ENCODE data around the gene VIPR1. TPM values are rescaled to one million over a fixed set of nuclear protein-coding genes. Genes with fewer than 3 reads are reported as not detected.

The VIPR1 gene
- total RNA-seq, 4 donors from 2014 or later: 3.6 to 94.6 (median 14.3) TPM

DNA sequence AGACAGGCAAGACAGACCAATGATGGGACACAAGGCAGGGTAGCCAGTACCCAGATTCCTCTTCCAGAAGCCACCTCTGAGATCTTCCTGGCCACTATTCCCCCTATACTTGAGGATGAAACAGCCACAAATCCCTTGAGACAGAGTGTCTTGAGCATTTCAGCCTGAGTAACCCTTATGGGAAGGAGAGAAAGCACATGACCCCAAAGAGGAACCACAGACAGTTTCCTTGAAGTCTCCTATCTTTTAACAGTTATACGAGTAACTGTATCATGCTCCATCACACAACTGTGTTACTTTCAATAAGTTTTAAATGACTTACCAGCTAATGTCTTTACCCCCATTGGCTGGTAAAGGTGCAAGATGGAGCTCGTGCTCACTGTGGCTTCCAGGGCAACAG, 9.3 kb downstream of the VIPR1 start:
- TF ChIP-seq, protein P1, sequence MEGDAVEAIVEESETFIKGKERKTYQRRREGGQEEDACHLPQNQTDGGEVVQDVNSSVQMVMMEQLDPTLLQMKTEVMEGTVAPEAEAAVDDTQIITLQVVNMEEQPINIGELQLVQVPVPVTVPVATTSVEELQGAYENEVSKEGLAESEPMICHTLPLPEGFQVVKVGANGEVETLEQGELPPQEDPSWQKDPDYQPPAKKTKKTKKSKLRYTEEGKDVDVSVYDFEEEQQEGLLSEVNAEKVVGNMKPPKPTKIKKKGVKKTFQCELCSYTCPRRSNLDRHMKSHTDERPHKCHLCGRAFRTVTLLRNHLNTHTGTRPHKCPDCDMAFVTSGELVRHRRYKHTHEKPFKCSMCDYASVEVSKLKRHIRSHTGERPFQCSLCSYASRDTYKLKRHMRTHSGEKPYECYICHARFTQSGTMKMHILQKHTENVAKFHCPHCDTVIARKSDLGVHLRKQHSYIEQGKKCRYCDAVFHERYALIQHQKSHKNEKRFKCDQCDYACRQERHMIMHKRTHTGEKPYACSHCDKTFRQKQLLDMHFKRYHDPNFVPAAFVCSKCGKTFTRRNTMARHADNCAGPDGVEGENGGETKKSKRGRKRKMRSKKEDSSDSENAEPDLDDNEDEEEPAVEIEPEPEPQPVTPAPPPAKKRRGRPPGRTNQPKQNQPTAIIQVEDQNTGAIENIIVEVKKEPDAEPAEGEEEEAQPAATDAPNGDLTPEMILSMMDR (IDR thresholded peaks at IDR 0.05; ENCODE audit: low read depth): no peak

DNA sequence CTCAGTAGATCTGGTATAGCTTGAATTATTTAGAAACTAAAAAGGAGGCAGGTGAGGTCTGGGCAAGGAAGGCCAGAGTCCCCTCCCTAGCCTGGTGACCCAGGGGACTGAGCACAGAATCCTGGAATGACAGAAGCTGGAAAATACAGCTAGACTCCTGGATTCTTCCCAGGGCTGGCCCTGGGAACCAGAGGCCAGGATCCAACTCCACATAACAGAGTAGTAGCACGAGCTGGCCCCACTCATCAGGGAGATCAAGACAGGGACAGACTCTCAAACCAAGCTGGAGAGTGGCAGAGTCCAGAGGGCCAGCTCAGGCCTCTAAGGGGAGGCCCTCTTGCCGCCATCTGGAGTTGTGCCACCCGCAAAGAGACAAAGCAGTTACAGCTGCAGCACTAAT, 10.7 kb downstream of the VIPR1 start:
- TF ChIP-seq, protein P1 (IDR thresholded peaks at IDR 0.05; ENCODE audit: low read depth): no peak

DNA sequence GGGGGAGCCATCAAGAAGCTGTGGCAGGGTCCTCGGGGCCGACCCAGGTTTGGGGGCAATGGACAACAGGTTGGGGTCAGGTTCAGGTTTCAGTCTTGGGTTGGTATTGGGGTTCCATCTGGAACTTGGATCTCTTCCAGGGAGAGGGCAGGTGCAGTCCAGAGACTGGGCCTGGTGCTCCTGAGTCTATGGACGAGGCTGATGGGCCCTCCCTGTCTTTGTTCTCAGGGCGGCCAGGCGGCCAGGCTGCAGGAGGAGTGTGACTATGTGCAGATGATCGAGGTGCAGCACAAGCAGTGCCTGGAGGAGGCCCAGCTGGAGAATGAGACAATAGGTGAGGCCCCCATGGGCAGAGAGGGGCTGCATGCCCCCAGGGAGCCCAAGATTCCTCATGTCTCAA, 11.1 kb downstream of the VIPR1 start:
- TF ChIP-seq, protein P1 (IDR thresholded peaks at IDR 0.05; ENCODE audit: low read depth): no peak

DNA sequence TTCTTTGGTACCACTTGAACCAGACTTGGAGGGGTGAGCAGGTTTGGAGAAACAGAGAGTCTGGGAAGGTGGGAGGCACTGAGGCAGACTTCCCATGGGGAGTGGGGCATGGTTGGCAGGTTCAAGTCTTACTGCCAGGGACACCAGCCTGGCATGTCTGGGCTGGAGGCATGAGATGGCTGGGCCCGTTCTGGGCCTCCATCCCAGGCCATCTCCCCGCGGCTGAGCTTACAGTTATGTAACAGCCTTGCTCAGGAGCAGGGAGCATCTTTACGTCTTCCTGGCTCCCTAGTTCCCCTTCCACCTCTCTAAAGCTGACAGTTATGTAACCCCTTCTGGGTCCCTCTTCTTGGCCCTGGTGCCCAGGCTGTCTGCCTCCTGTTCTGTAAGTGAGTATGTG, 12.4 kb downstream of the VIPR1 start:
- TF ChIP-seq, protein P1 (IDR thresholded peaks at IDR 0.05; ENCODE audit: low read depth): no peak

DNA sequence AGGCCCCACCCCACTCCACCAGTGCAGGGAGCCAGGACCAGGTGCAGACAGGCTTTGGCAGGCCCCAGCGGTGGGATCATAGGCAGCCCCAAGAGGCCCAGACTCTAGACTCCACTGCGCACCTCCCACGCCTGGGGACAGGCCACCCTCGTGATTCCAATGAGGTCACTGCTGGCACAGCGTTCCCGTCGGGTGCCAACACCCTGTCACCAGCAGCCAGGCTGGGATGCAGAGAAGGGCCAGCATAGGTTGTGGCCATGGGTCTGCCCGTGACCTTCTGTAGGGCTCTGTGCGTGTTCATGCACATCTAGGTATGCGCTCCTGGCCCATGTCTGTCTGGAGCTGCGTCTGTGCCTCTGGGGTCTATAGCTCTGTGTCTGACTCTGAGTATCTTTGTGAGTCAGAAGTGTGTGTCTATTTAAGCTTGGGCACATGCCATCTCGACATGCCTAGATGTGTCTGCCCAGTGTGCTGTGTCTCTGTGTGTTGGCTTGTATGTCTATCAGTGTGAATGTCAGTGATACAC, 13.0 kb downstream of the VIPR1 start:
- TF ChIP-seq, protein P1 (IDR thresholded peaks at IDR 0.05; ENCODE audit: low read depth): no peak

DNA sequence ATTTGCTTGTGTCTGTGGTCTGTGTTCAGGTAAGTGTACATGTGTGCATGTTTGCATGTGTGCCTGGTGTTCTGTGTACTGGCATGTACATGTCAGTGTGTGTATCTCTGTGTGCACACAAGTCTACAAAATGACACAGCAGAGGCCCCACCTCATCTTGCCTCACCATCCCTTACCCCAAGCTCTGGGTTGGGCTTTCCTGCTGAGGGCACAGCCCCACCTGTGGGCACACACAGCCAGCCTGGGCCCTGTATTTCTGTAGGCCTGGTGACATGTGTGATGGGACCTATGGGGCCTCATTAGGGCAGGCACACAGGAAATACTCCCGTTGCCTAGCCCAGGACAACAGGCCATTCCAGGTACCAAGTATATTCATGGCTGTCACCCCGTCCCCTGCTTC, 13.5 kb downstream of the VIPR1 start:
- TF ChIP-seq, protein P1 (IDR thresholded peaks at IDR 0.05; ENCODE audit: low read depth): no peak

DNA sequence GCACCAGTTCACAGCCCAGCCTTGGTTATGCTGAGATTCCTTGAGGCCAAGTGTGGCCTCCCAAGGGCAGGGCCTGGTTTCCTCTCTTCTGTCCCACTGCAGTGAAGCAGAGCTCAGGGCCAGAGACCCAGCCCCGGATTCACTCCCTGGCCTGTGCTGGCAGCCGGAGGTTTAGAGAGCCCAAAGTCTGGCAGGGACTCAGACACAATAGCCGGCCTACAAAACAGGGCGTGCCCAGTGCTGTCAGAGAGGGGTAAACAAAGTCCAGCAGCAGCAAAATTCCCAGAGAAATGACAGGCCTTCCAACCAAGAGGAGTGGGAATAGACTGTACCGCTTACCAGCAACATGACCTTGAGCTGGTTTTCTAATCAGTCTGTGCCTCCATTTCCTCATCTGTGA, 14.0 kb downstream of the VIPR1 start:
- TF ChIP-seq, protein P1 (IDR thresholded peaks at IDR 0.05; ENCODE audit: low read depth): no peak
